ENCODE results near the gene MAPKBP1. TPM values are rescaled to one million over a fixed set of nuclear protein-coding genes. Genes with fewer than 3 reads are reported as not detected.

The MAPKBP1 gene
- total RNA-seq, 2 donors from 2014 or later, result 9.0 to 14.6 TPM

DNA sequence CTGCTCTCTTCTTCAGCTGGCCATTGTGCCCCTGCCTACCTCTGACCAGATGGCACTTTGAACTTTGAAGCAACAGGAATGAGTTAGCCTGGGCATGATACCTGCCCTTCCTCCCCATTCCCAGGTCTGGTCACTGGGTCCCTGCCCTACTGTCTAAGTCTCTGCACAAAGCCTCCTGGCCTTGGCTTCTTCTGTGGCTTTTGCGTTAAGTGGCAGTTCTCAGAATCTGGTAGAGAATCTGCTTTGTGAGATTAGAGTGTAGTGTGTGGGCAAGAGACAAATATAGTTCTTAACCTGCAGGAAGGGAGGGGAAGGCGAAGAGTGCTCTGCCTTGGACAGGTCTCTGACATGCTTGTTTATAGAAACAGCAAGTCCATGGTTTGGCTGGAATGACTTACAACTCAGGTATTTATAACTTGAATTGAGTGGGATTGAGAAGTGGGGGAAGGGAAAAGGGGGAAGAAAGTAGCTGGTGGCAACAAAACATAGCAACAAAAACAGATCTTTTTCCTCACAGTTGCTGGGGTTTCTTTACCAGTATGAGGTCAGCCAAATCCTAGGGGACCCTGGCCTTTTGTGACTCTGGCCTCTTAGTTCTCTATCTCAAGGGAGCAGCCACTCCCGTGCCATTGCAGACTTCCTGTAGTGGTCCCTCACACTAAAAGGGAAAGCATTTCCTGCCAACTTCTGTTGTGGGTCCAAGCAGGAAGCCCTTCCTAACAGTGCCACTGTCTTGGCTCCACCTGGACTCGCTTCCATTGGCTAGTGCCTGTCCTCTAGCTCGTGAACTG, 16.7 kb downstream of the MAPKBP1 start:
- Histone ChIP-seq H3K4me3 (no peak overlapping the region), H3K27me3 (no peaks in the 10 kb centered on the region), H3K36me3 (no peaks in the 10 kb centered on the region), H3K4me1 (no peaks in the 10 kb centered on the region), H3K9me3 (no peaks in the 10 kb centered on the region), H3K27ac (no peak overlapping the region), H3K9ac (ENCODE audit: low read depth in 2 of 2, low read length in 2 of 2) (no peak overlapping the region)
- no peak for DNase-seq
- TF ChIP-seq, protein P1, sequence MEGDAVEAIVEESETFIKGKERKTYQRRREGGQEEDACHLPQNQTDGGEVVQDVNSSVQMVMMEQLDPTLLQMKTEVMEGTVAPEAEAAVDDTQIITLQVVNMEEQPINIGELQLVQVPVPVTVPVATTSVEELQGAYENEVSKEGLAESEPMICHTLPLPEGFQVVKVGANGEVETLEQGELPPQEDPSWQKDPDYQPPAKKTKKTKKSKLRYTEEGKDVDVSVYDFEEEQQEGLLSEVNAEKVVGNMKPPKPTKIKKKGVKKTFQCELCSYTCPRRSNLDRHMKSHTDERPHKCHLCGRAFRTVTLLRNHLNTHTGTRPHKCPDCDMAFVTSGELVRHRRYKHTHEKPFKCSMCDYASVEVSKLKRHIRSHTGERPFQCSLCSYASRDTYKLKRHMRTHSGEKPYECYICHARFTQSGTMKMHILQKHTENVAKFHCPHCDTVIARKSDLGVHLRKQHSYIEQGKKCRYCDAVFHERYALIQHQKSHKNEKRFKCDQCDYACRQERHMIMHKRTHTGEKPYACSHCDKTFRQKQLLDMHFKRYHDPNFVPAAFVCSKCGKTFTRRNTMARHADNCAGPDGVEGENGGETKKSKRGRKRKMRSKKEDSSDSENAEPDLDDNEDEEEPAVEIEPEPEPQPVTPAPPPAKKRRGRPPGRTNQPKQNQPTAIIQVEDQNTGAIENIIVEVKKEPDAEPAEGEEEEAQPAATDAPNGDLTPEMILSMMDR (IDR thresholded peaks at IDR 0.05), result no peak
- intact Hi-C loops (cut with DNase I), result no loop called here

DNA sequence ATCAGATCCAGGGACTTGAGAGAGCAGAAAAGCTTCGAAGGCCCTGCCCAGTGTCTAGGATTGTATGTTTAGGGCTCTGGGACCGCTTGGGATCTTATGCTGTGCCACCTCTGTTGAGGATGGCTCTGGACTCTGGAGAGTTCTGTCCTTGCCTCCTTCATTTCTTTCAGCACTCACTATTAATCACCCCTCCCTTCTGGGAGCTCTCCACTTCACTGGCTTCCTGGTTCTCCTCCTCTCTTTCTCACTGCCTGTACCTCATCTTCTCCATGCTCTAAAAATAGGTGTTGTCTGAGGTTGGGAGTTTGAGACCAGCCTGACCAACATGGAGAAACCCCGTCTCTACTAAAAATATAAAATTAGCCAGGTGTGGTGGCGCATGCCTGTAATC, 17.3 kb downstream of the MAPKBP1 start:
- TF ChIP-seq, protein P1 (IDR thresholded peaks at IDR 0.05), result no peak
- Histone ChIP-seq H3K27me3 (no peaks in the 10 kb centered on the region), H3K9me3 (no peaks in the 10 kb centered on the region), H3K9ac (ENCODE audit: low read depth in 2 of 2, low read length in 2 of 2) (no peak overlapping the region), H3K27ac (no peak overlapping the region), H3K36me3 (no peaks in the 10 kb centered on the region), H3K4me1 (no peaks in the 10 kb centered on the region), H3K4me3 (no peak overlapping the region)
- no peak for DNase-seq
- intact Hi-C loops (cut with DNase I), result no loop called here

DNA sequence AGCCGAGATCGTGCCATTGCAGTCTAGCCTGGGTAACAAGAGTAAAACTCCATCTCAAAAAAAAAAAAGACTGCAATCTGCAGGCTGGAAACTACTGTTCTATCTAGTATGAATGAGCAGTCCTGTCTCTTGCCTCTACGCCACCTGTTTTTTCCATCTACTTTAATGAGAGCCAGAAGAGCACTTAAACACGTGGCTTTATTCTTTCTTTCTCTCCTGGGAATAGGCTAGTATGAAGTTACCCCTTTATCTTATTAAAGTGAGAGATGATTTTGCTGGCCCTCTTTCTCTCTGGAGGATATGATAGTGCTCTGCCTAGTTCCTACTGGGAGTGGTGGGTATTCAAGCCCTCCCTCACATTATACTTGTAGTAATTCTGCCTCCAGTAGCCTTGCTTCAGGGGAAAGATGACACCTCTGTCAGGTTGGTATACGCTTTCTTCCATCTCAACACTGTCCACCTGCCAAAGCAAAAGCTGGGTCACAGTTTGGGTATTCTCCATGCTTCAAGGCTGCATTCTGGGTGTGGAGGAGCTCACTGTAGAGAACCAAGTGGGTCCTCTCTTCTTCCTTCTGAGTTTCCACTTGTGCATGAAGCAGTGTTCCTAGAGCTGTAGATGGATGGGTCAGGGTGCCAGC, 17.8 kb downstream of the MAPKBP1 start:
- no peaks in the 10 kb centered on the region for H3K27me3 ChIP-seq
- intact Hi-C loops (cut with DNase I), result no loop called here
- TF ChIP-seq, protein P1 (IDR thresholded peaks at IDR 0.05), result no peak
- DNase-seq, result no peak
- H3K4me1 ChIP-seq, result no peaks in the 10 kb centered on the region
- no peaks in the 10 kb centered on the region for H3K36me3 ChIP-seq
- H3K27ac ChIP-seq, result no peak overlapping the region
- no peak overlapping the region for H3K4me3 ChIP-seq
- no peak overlapping the region for H3K9ac ChIP-seq (ENCODE audit: low read depth in 2 of 2, low read length in 2 of 2)
- H3K9me3 ChIP-seq, result no peaks in the 10 kb centered on the region

DNA sequence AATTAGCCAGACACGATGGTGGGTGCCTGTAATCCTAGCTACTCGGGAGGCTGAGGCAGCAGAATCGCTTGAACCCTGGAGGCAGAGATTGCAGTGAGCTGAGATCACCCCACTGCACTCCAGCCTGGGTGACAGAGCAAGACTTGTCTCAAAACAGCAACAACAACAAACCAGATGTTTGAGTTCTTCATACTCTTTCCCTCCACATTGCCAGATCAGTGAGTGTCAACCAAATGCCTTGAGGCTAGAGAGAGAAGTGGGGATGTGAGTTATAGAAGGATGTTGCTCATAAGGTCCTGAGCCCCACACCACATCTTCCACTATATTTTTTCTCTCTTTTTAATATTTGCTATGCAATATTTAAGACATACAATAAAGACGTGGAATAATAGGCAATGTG, 19.8 kb downstream of the MAPKBP1 start:
- Histone ChIP-seq H3K27me3 (no peaks in the 10 kb centered on the region), H3K4me1 (no peaks in the 10 kb centered on the region), H3K9me3 (no peaks in the 10 kb centered on the region), H3K4me3 (no peak overlapping the region), H3K27ac (no peak overlapping the region), H3K36me3 (no peaks in the 10 kb centered on the region), H3K9ac (ENCODE audit: low read depth in 2 of 2, low read length in 2 of 2) (no peak overlapping the region)
- DNase-seq, result no peak
- intact Hi-C loops (cut with DNase I), result no loop called here
- TF ChIP-seq, protein P1 (IDR thresholded peaks at IDR 0.05), result no peak

DNA sequence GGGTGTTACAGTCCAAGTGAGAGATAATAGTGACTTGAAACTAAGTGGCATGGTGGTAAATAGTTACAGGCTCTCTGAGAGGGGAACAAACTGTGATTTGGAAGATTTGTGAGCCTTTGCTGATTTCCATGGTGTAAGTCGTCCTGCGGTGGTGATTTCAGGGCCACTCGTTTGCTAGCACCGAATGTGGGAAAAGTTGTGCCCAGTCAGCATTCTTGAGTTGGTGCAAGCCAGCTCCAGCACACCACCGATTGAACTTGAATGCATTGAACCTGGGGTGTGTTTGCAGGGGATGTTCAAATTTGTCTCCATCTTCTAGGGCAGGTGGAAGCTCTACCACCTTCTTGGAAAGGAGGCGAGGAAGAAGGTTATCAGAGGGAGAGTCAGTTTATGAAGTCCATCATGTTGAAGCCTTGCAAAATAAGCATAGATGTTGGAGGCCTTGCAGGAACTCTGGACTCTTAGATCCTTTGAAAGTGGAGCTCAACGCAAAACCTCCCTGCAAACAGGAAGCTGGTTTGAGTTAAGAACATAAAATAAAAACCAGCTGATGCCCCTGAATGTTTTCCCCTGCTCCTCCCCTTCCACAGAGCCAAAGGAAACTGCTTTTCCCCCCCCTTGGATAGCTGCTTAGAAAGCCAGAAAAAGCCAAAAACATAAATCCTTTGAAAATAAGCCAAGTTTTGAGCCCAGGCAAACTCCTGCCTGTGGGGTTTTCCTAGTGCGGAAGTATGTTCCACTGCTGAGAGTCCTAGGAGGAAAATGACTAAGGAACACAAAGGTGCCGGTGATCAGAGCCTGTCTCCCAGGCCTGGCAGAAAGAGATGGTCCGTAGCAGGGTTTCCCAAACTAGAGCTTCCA, 21.9 kb downstream of the MAPKBP1 start:
- H3K27me3 ChIP-seq, result no peaks in the 10 kb centered on the region
- DNase-seq, result no peak
- H3K27ac ChIP-seq, result no peak overlapping the region
- no peak overlapping the region for H3K4me3 ChIP-seq
- no peaks in the 10 kb centered on the region for H3K9me3 ChIP-seq
- H3K36me3 ChIP-seq, result no peaks in the 10 kb centered on the region
- TF ChIP-seq, protein P1 (IDR thresholded peaks at IDR 0.05), result no peak
- no peaks in the 10 kb centered on the region for H3K4me1 ChIP-seq
- intact Hi-C loops (cut with DNase I), result no loop called here
- H3K9ac ChIP-seq (ENCODE audit: low read depth in 2 of 2, low read length in 2 of 2), result no peak overlapping the region
